ENCODE measurements around the gene HS3ST5.

HS3ST5 gene

GRCh38 chr6:114194362-114195026, 148.3 kb downstream of the HS3ST5 start:
- no peak for DNase-seq (ENCODE audit: low read depth in 2 of 2)

GRCh38 chr6:114187563-114187962, 155.3 kb downstream of the HS3ST5 start:
- no peak for DNase-seq (ENCODE audit: low read depth in 2 of 2)

- DNase-seq (ENCODE audit: low read depth in 2 of 2), result no peak
These were observed 161.2 kb downstream of the HS3ST5 start for GRCh38 chr6:114181664-114182063.

GRCh38 chr6:114179411-114179810, 163.4 kb downstream of the HS3ST5 start:
- DNase-seq (ENCODE audit: low read depth in 2 of 2), result no peak

- no peak for DNase-seq (ENCODE audit: low read depth in 2 of 2)
These were observed 166.1 kb downstream of the HS3ST5 start for GRCh38 chr6:114176726-114177125.

- DNase-seq (ENCODE audit: low read depth in 2 of 2), result no peak
These were observed 170.1 kb downstream of the HS3ST5 start for GRCh38 chr6:114172576-114173260.

GRCh38 chr6:114171473-114171872, 171.3 kb downstream of the HS3ST5 start:
- no peak for DNase-seq (ENCODE audit: low read depth in 2 of 2)

- DNase-seq (ENCODE audit: low read depth in 2 of 2), result no peak
These were observed 171.8 kb downstream of the HS3ST5 start for GRCh38 chr6:114170958-114171387.

- DNase-seq (ENCODE audit: low read depth in 2 of 2), result no peak
These were observed 172.5 kb downstream of the HS3ST5 start for GRCh38 chr6:114170372-114170771.

GRCh38 chr6:114169763-114170162, 173.1 kb downstream of the HS3ST5 start:
- no peak for DNase-seq (ENCODE audit: low read depth in 2 of 2)

GRCh38 chr6:114167583-114168576, 174.9 kb downstream of the HS3ST5 start:
- no peak for DNase-seq (ENCODE audit: low read depth in 2 of 2)

- DNase-seq (ENCODE audit: low read depth in 2 of 2), result no peak
These were observed 178.6 kb downstream of the HS3ST5 start for GRCh38 chr6:114164207-114164606.

GRCh38 chr6:114162691-114163347, 180.0 kb downstream of the HS3ST5 start:
- DNase-seq (ENCODE audit: low read depth in 2 of 2), result no peak

- DNase-seq (ENCODE audit: low read depth in 2 of 2), result no peak
These were observed 181.9 kb downstream of the HS3ST5 start for GRCh38 chr6:114160881-114161280.

GRCh38 chr6:114159727-114160126, 183.1 kb downstream of the HS3ST5 start:
- no peak for DNase-seq (ENCODE audit: low read depth in 2 of 2)

GRCh38 chr6:114158838-114159694, 183.8 kb downstream of the HS3ST5 start:
- DNase-seq (ENCODE audit: low read depth in 2 of 2), result no peak

- DNase-seq (ENCODE audit: low read depth in 2 of 2), result no peak
These were observed 184.4 kb downstream of the HS3ST5 start for GRCh38 chr6:114158411-114158810.

- no peak for DNase-seq (ENCODE audit: low read depth in 2 of 2)
These were observed 185.0 kb downstream of the HS3ST5 start for GRCh38 chr6:114157848-114158247.

- no peak for DNase-seq (ENCODE audit: low read depth in 2 of 2)
These were observed 187.1 kb downstream of the HS3ST5 start for GRCh38 chr6:114155763-114156162.

- DNase-seq (ENCODE audit: low read depth in 2 of 2), result no peak
These were observed 188.0 kb downstream of the HS3ST5 start for GRCh38 chr6:114154812-114155211.

GRCh38 chr6:114153448-114153847, 189.4 kb downstream of the HS3ST5 start:
- DNase-seq (ENCODE audit: low read depth in 2 of 2), result no peak
